CD8-positive, alpha-beta memory T cell (primary cell): ENCODE measurements around the gene LCN1. TPM values are rescaled to one million over a fixed set of nuclear protein-coding genes. Genes with fewer than 3 reads are reported as not detected.

Experiments used
- CTCF ChIA-PET: fragments of 350-600 bp; sonication (Branson Sonifier 250); formaldehyde crosslinking; loops from one replicate; lab custom pipeline; 2021; ENCODE audit warnings: antibody characterized with exemption; lab: Charles Lee
- POLR2A ChIA-PET: fragments of 350-600 bp; sonication (Branson Sonifier 250); formaldehyde crosslinking; loops from one replicate; lab custom pipeline; 2021; ENCODE audit warnings: antibody characterized with exemption; lab: Charles Lee
- DNase-seq, 5 donors: peaks; one replicate each; pipeline versions ENCODE4 v3.0.0 to v3.0.0-alpha.2; 2020 to 2022; ENCODE audit warnings: mixed read lengths in 1 of 5
- H3K27ac ChIP-seq: one replicate; pipeline ENCODE4 v1.7.0; 2013; ENCODE audit warnings: low read depth, mild to moderate bottlenecking, low read length, moderate library complexity
- H3K27me3 ChIP-seq: 2 replicates; pipeline ENCODE4 v1.7.0; 2013; ENCODE audit warnings: low read length, mild to moderate bottlenecking; ENCODE audit not compliant: insufficient read depth, poor library complexity, severe bottlenecking
- H3K36me3 ChIP-seq: 2 replicates; pipeline ENCODE4 v1.7.0; 2013; ENCODE audit warnings: mild to moderate bottlenecking, low read length, moderate library complexity; ENCODE audit not compliant: insufficient read depth
- H3K4me1 ChIP-seq: 2 replicates; pipeline ENCODE4 v1.7.0; 2013; ENCODE audit warnings: mild to moderate bottlenecking, low read length, moderate library complexity; ENCODE audit not compliant: insufficient read depth
- H3K4me3 ChIP-seq: 2 replicates; pipeline ENCODE4 v1.7.0; 2013; ENCODE audit warnings: mild to moderate bottlenecking, low read length
- H3K9me3 ChIP-seq: 2 replicates; pipeline ENCODE4 v1.7.0; 2013; ENCODE audit warnings: mild to moderate bottlenecking, low read length
- H3K27ac Mint-ChIP-seq, 8 donors: one replicate each; pipeline ENCODE4 v1.8.0; 2020 to 2021; ENCODE audit warnings: mixed read lengths in 8 of 8, mild to moderate bottlenecking in 6 of 8, inconsistent platforms in 3 of 8, moderate library complexity in 3 of 8
- H3K27me3 Mint-ChIP-seq, 2 donors: one replicate each; pipeline ENCODE4 v1.8.0; 2020 to 2021; ENCODE audit warnings: mixed read lengths in 2 of 2, mild to moderate bottlenecking in 1 of 2, moderate library complexity in 1 of 2
- H3K36me3 Mint-ChIP-seq, 3 donors: one replicate each; pipeline ENCODE4 v1.8.0; 2020 to 2021; ENCODE audit warnings: mixed read lengths in 3 of 3, inconsistent platforms in 1 of 3, mild to moderate bottlenecking in 1 of 3
- H3K4me1 Mint-ChIP-seq, 3 donors: one replicate each; pipeline ENCODE4 v1.8.0; 2020 to 2021; ENCODE audit warnings: mixed read lengths in 3 of 3, inconsistent platforms in 1 of 3, mild to moderate bottlenecking in 1 of 3
- H3K4me3 Mint-ChIP-seq, 7 donors: one replicate each; pipeline ENCODE4 v1.8.0; 2020 to 2021; ENCODE audit warnings: mixed read lengths in 7 of 7, mild to moderate bottlenecking in 6 of 7, moderate library complexity in 4 of 7, inconsistent platforms in 2 of 7
- H3K9me3 Mint-ChIP-seq, 5 donors: one replicate each; pipeline ENCODE4 v1.8.0; 2020 to 2022; ENCODE audit warnings: mixed read lengths in 5 of 5, mild to moderate bottlenecking in 3 of 5, moderate library complexity in 2 of 5, inconsistent platforms in 1 of 5
- polyA plus RNA-seq: library from polyadenylated mRNA; unstranded; fragments of 300-500 nt; fragmentation: Illumina TruSeq; gene quantifications from one replicate; pipeline ENCODE4 v1.2.3, GENCODE V29; 2021
- total RNA-seq, 2 experiments: library from RNA; stranded (reverse); gene quantifications; one replicate each; pipeline ENCODE4 v1.2.3, GENCODE V29; 2021

LCN1 gene
- total and polyA plus RNA-seq, 3 experiments from 2014 or later = not detected

GRCh38 chr9:135486267-135487065 lies 34.8 kb upstream of the LCN1 start:
- Histone ChIP-seq H3K9me3 (no peaks in the 10 kb centered on the region), H3K27me3 (peaks cover 5% of the 10 kb centered on the region), H3K4me1 (peaks cover 3% of the 10 kb centered on the region), H3K36me3 (no peaks in the 10 kb centered on the region), H3K4me3 (no peak overlapping the region), H3K27ac (no peak overlapping the region)
- POLR2A ChIA-PET = no interaction called here
- H3K4me1 Mint-ChIP-seq = peaks cover 0 to 5% (median 0%) of the 10 kb centered on the region in 3 donors
- DNase-seq = peak in 1 of 5 donors; percentile 32
- H3K27ac Mint-ChIP-seq = no peak overlapping the region
- peaks cover 0 to 2% (median 0%) of the 10 kb centered on the region in 5 donors for H3K9me3 Mint-ChIP-seq
- H3K4me3 Mint-ChIP-seq = no peak overlapping the region
- H3K36me3 Mint-ChIP-seq = no peaks in the 10 kb centered on the region
- CTCF ChIA-PET = no interaction called here
- H3K27me3 Mint-ChIP-seq = peaks cover 13 to 28% of the 10 kb centered on the region in 2 donors

GRCh38 chr9:135487281-135488012 lies 33.8 kb upstream of the LCN1 start:
- H3K36me3 Mint-ChIP-seq = no peaks in the 10 kb centered on the region
- Histone ChIP-seq H3K27me3 (no peaks in the 10 kb centered on the region), H3K4me1 (no peaks in the 10 kb centered on the region), H3K27ac (no peak overlapping the region), H3K4me3 (no peak overlapping the region), H3K36me3 (no peaks in the 10 kb centered on the region), H3K9me3 (no peaks in the 10 kb centered on the region)
- H3K4me1 Mint-ChIP-seq = no peaks in the 10 kb centered on the region
- ChIA-PET POLR2A (no interaction called here), CTCF (no interaction called here)
- peak in 1 of 5 donors; percentile 42 for DNase-seq
- peaks cover 4 to 25% of the 10 kb centered on the region in 2 donors for H3K27me3 Mint-ChIP-seq
- H3K9me3 Mint-ChIP-seq = peaks cover 0 to 2% (median 0%) of the 10 kb centered on the region in 5 donors
- H3K4me3 Mint-ChIP-seq = no peak overlapping the region
- H3K27ac Mint-ChIP-seq = no peak overlapping the region

- Mint-ChIP-seq H3K9me3 (peaks cover 0 to 2% (median 0%) of the 10 kb centered on the region in 5 donors), H3K4me1 (no peaks in the 10 kb centered on the region), H3K4me3 (no peak overlapping the region), H3K36me3 (no peaks in the 10 kb centered on the region), H3K27ac (no peak overlapping the region), H3K27me3 (peaks cover 4 to 24% of the 10 kb centered on the region in 2 donors)
- H3K4me3 ChIP-seq = no peak overlapping the region
- no peaks in the 10 kb centered on the region for H3K9me3 ChIP-seq
- ChIA-PET CTCF (no interaction called here), POLR2A (no interaction called here)
- no peaks in the 10 kb centered on the region for H3K4me1 ChIP-seq
- H3K27ac ChIP-seq = no peak overlapping the region
- no peaks in the 10 kb centered on the region for H3K36me3 ChIP-seq
- DNase-seq = no peak
- H3K27me3 ChIP-seq = no peaks in the 10 kb centered on the region
Measured at GRCh38 chr9:135488013-135488330, 33.3 kb upstream of the LCN1 start.

- POLR2A ChIA-PET = no interaction called here
- DNase-seq = peak in 1 of 5 donors; percentile 4
- no peak overlapping the region for H3K4me3 Mint-ChIP-seq
- no peaks in the 10 kb centered on the region for H3K9me3 ChIP-seq
- H3K4me3 ChIP-seq = no peak overlapping the region
- H3K27ac Mint-ChIP-seq = no peak overlapping the region
- no peaks in the 10 kb centered on the region for H3K36me3 Mint-ChIP-seq
- H3K9me3 Mint-ChIP-seq = peaks cover 0 to 2% (median 0%) of the 10 kb centered on the region in 5 donors
- no peak overlapping the region for H3K27ac ChIP-seq
- no peaks in the 10 kb centered on the region for H3K4me1 ChIP-seq
- no peaks in the 10 kb centered on the region for H3K4me1 Mint-ChIP-seq
- H3K27me3 ChIP-seq = no peaks in the 10 kb centered on the region
- H3K27me3 Mint-ChIP-seq = peaks cover 4 to 24% of the 10 kb centered on the region in 2 donors
- H3K36me3 ChIP-seq = no peaks in the 10 kb centered on the region
- CTCF ChIA-PET = no interaction called here
Measured at GRCh38 chr9:135488527-135488926, 32.7 kb upstream of the LCN1 start.

GRCh38 chr9:135489188-135489906 lies 31.9 kb upstream of the LCN1 start:
- no peaks in the 10 kb centered on the region for H3K27me3 ChIP-seq
- CTCF ChIA-PET = no interaction called here
- no peaks in the 10 kb centered on the region for H3K36me3 Mint-ChIP-seq
- H3K9me3 Mint-ChIP-seq = peaks cover 0 to 2% (median 0%) of the 10 kb centered on the region in 5 donors
- no peak overlapping the region for H3K4me3 ChIP-seq
- no peaks in the 10 kb centered on the region for H3K9me3 ChIP-seq
- peaks cover 4 to 19% of the 10 kb centered on the region in 2 donors for H3K27me3 Mint-ChIP-seq
- POLR2A ChIA-PET = no interaction called here
- no peak overlapping the region for H3K27ac ChIP-seq
- H3K27ac Mint-ChIP-seq = no peak overlapping the region
- H3K4me1 ChIP-seq = no peaks in the 10 kb centered on the region
- H3K4me3 Mint-ChIP-seq = no peak overlapping the region
- no peaks in the 10 kb centered on the region for H3K4me1 Mint-ChIP-seq
- no peaks in the 10 kb centered on the region for H3K36me3 ChIP-seq
- DNase-seq = peak in 1 of 5 donors; percentile 33

DNA sequence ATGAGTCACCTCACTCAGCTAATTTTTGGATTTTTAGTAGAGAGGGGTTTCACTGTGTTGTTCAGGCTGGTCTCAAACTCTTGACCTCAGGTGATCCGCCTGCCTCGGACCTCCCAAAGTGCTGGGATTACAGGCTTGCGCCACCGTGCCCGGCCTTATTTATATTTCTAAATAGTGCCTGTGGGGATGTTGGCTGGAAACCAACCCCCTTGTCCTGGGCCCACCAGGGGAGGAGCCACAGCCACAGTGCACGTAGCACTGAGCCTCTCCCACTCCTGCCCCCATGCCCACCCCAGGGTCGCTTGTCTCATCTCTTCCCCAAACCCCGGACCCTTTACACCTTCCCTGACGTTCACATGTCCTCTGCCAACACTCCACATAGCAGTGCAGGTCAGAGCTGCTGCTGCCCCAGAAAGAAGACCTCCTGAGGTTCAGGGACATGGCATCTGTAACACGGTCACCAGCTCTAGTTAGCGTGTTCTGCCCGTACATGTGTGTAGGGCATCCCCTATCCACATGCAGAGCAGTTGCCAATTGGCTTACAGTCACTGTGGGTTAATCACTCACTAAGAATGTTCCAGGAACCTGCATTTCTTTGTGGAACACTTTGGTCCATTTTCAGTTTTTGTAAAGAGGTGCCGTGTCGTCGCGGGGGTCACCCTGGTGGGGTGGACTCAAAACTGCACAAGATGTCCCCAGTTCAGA lies 30.9 kb upstream of the LCN1 start:
- ChIA-PET CTCF (interaction anchor here (0.7 kb wide), 1 partner anchor 14 kb away, joined by 4 read pairs; no protein-coding TSS in a partner anchor), POLR2A (no interaction called here)
- H3K4me3 Mint-ChIP-seq = no peak overlapping the region
- H3K27me3 Mint-ChIP-seq = peaks cover 1 to 24% of the 10 kb centered on the region in 2 donors
- Histone ChIP-seq H3K27ac (no peak overlapping the region), H3K9me3 (no peaks in the 10 kb centered on the region), H3K27me3 (no peaks in the 10 kb centered on the region), H3K36me3 (no peaks in the 10 kb centered on the region), H3K4me3 (no peak overlapping the region), H3K4me1 (no peaks in the 10 kb centered on the region)
- H3K36me3 Mint-ChIP-seq = no peaks in the 10 kb centered on the region
- no peaks in the 10 kb centered on the region for H3K4me1 Mint-ChIP-seq
- no peak overlapping the region for H3K27ac Mint-ChIP-seq
- peak in 1 of 5 donors; percentile 27 for DNase-seq
- H3K9me3 Mint-ChIP-seq = peaks cover 0 to under 1% (median 0%) of the 10 kb centered on the region in 5 donors

- Mint-ChIP-seq H3K9me3 (no peaks in the 10 kb centered on the region), H3K27ac (no peak overlapping the region), H3K4me1 (no peaks in the 10 kb centered on the region), H3K4me3 (no peak overlapping the region), H3K27me3 (peaks cover 0 to 23% of the 10 kb centered on the region in 2 donors), H3K36me3 (no peaks in the 10 kb centered on the region)
- no peaks in the 10 kb centered on the region for H3K4me1 ChIP-seq
- DNase-seq = peak in 1 of 5 donors; percentile 35
- H3K27ac ChIP-seq = no peak overlapping the region
- CTCF ChIA-PET = interaction anchor here (0.7 kb wide), 1 partner anchor 13 kb away, joined by 4 read pairs; no protein-coding TSS in a partner anchor
- POLR2A ChIA-PET = no interaction called here
- no peaks in the 10 kb centered on the region for H3K9me3 ChIP-seq
- H3K36me3 ChIP-seq = no peaks in the 10 kb centered on the region
- no peaks in the 10 kb centered on the region for H3K27me3 ChIP-seq
- H3K4me3 ChIP-seq = no peak overlapping the region
Measured at GRCh38 chr9:135490980-135491464, 30.2 kb upstream of the LCN1 start.
